Esophagus squamous epithelium (tissue), 4 donors: Measurements from ENCODE around the gene TGIF2.

Experiments used
- CTCF ChIP-seq, 6 experiments: fragments of 450-650 bp in 4 of 6; fragments of 200-600 bp in 2 of 6; sonication (generic) in 2 of 6; IDR thresholded peaks; one replicate each; pipeline ENCODE4 v1.5.1; 2016 to 2019; ENCODE audit warnings: antibody characterized with exemption in 6 of 6, mild to moderate bottlenecking in 4 of 6, moderate library complexity in 4 of 6
- POLR2A ChIP-seq, 4 donors: fragments of 450-650 bp; IDR thresholded peaks; one replicate each; pipeline ENCODE4 v1.6.1; 2017; ENCODE audit warnings: antibody characterized with exemption in 4 of 4, mild to moderate bottlenecking in 4 of 4, moderate library complexity in 3 of 4

DNA sequence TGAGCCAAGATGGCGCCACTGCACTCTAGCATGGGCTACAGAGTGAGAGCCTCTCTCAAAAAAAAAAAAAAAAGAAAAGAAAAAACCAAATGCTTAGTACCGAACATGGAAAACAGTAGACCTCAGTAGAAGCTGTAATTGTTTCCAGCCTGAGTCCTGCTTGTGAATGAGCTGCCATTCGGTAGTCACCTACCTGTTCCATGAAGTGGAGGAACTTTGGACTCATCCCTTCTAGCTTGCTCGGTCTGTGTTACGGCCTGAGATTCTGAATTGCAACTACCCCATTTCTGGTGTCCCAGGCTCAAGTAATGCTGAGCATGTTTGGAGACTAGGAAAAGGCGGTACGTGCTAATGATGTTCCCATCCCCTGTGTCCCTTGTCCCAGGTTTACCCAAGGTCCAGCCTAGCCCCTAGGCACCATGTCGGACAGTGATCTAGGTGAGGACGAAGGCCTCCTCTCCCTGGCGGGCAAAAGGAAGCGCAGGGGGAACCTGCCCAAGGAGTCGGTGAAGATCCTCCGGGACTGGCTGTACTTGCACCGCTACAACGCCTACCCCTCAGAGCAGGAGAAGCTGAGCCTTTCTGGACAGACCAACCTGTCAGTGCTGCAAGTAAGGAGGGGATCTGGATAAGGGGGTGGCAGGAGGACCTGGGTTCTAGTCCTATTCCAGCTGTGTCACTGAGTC is 5.1 kb downstream of the TGIF2 start:
- TF ChIP-seq CTCF (IDR thresholded peaks at IDR 0.05) (no peak), POLR2A (IDR thresholded peaks at IDR 0.05) (no peak)
